ENCODE measurements around the gene STRADA.

The STRADA gene

GRCh38 chr17:63698381-63698885 is 43.2 kb downstream of the STRADA start:
- H3K9ac ChIP-seq: no peak overlapping the region
- H4K20me1 ChIP-seq (ENCODE audit: insufficient read depth): no peaks in the 10 kb centered on the region
- peak overlapping the region; percentile 82; the same call in 1 of the 2 replicates for H3K4me2 ChIP-seq
- peaks cover 36% of the 10 kb centered on the region for H3K4me1 ChIP-seq (ENCODE audit: low read depth, poor library complexity, severe bottlenecking)
- TF ChIP-seq CTCF (conservative IDR thresholded peaks at IDR 0.05; ENCODE audit: low read depth, low read length): no peak
- no peaks in the 10 kb centered on the region for H3K27me3 ChIP-seq (ENCODE audit: insufficient read depth, low read depth)
- H3K79me2 ChIP-seq (ENCODE audit: insufficient read depth, low read depth): peaks cover 7% of the 10 kb centered on the region
- H2AFZ ChIP-seq (ENCODE audit: low read depth): no peak overlapping the region
- no peak overlapping the region for H3K27ac ChIP-seq
- H3K36me3 ChIP-seq (ENCODE audit: insufficient read depth): no peaks in the 10 kb centered on the region
- H3K4me3 ChIP-seq (IDR thresholded peaks at IDR 0.05; ENCODE audit: insufficient read depth, low read depth, low read length): no peak overlapping the region

GRCh38 chr17:63697341-63698286 is 44.0 kb downstream of the STRADA start:
- Histone ChIP-seq H3K4me3 (IDR thresholded peaks at IDR 0.05; ENCODE audit: insufficient read depth, low read depth, low read length) (no peak overlapping the region), H3K36me3 (ENCODE audit: insufficient read depth) (no peaks in the 10 kb centered on the region), H2AFZ (ENCODE audit: low read depth) (no peak overlapping the region), H3K9ac (no peak overlapping the region), H3K79me2 (ENCODE audit: insufficient read depth, low read depth) (peaks cover 7% of the 10 kb centered on the region), H3K4me1 (ENCODE audit: low read depth, poor library complexity, severe bottlenecking) (peaks cover 36% of the 10 kb centered on the region), H3K27ac (peak overlapping the region; percentile 20; the same call in 1 of the 2 replicates), H3K4me2 (peak overlapping the region; percentile 82; the same call in 1 of the 2 replicates), H4K20me1 (ENCODE audit: insufficient read depth) (no peaks in the 10 kb centered on the region), H3K27me3 (ENCODE audit: insufficient read depth, low read depth) (no peaks in the 10 kb centered on the region)
- TF ChIP-seq CTCF (conservative IDR thresholded peaks at IDR 0.05; ENCODE audit: low read depth, low read length): peak; percentile 80

GRCh38 chr17:63696381-63696961 is 45.1 kb downstream of the STRADA start:
- H3K4me3 ChIP-seq (IDR thresholded peaks at IDR 0.05; ENCODE audit: insufficient read depth, low read depth, low read length): no peak overlapping the region
- H3K4me1 ChIP-seq (ENCODE audit: low read depth, poor library complexity, severe bottlenecking): peaks cover 35% of the 10 kb centered on the region
- H3K4me2 ChIP-seq: no peak overlapping the region
- H3K27ac ChIP-seq: peak overlapping the region; percentile 20; the same call in 1 of the 2 replicates
- H3K27me3 ChIP-seq (ENCODE audit: insufficient read depth, low read depth): no peaks in the 10 kb centered on the region
- no peak overlapping the region for H2AFZ ChIP-seq (ENCODE audit: low read depth)
- H4K20me1 ChIP-seq (ENCODE audit: insufficient read depth): no peaks in the 10 kb centered on the region
- TF ChIP-seq CTCF (conservative IDR thresholded peaks at IDR 0.05; ENCODE audit: low read depth, low read length): peak; percentile 47
- peaks cover 6% of the 10 kb centered on the region for H3K79me2 ChIP-seq (ENCODE audit: insufficient read depth, low read depth)
- no peaks in the 10 kb centered on the region for H3K36me3 ChIP-seq (ENCODE audit: insufficient read depth)
- H3K9ac ChIP-seq: no peak overlapping the region

- Histone ChIP-seq H3K36me3 (ENCODE audit: insufficient read depth) (no peaks in the 10 kb centered on the region), H3K27ac (no peak overlapping the region), H2AFZ (ENCODE audit: low read depth) (no peak overlapping the region), H3K4me1 (ENCODE audit: low read depth, poor library complexity, severe bottlenecking) (peaks cover 29% of the 10 kb centered on the region), H4K20me1 (ENCODE audit: insufficient read depth) (no peaks in the 10 kb centered on the region), H3K79me2 (ENCODE audit: insufficient read depth, low read depth) (no peaks in the 10 kb centered on the region), H3K27me3 (ENCODE audit: insufficient read depth, low read depth) (no peaks in the 10 kb centered on the region), H3K4me3 (IDR thresholded peaks at IDR 0.05; ENCODE audit: insufficient read depth, low read depth, low read length) (no peak overlapping the region), H3K4me2 (no peak overlapping the region), H3K9ac (no peak overlapping the region)
- TF ChIP-seq CTCF (conservative IDR thresholded peaks at IDR 0.05; ENCODE audit: low read depth, low read length): no peak
Measured at GRCh38 chr17:63695889-63696288, 45.7 kb downstream of the STRADA start.

Data from KMS-11 (cell line).